ENCODE measurements around the gene MRPL18. TPM values are rescaled to one million over a fixed set of nuclear protein-coding genes. Genes with fewer than 3 reads are reported as not detected.

MRPL18 gene
- total and polyA plus RNA-seq, 2 of the 4 experiments (the other 2 are of a cell fraction): 53.4 to 56.8 TPM

- no peak overlapping the region for H2BK120ac ChIP-seq (ENCODE audit: low read depth, low read length)
- DNase-seq (no peak), ATAC-seq (ENCODE audit: low read depth) (no peak)
- H3K4me1 ChIP-seq (ENCODE audit: control insufficient read depth, insufficient read depth, low read length): no peaks in the 10 kb centered on the region
- dilution Hi-C loops (cut with HindIII; ENCODE audit: low sequenced_read_pairs, unreplicated experiment): no loop called here
- no peaks in the 10 kb centered on the region for H3K9me1 ChIP-seq (ENCODE audit: insufficient read depth, low read length)
- no CpG with 5 or more reads among the region's 4 CpGs for WGBS, 2 experiments (ENCODE audit: extremely low coverage in 2 of 2, insufficient read length in 1 of 2)
- H3K9me3 ChIP-seq (ENCODE audit: control insufficient read depth, insufficient read depth, low read length): no peaks in the 10 kb centered on the region
- no peak overlapping the region for H3K27ac ChIP-seq (ENCODE audit: insufficient read depth, low read length)
- H3K4ac ChIP-seq (ENCODE audit: low read depth, low read length): no peak overlapping the region
- no peak overlapping the region for H2BK15ac ChIP-seq (ENCODE audit: low read depth, low read length)
- no peaks in the 10 kb centered on the region for H3K79me1 ChIP-seq (ENCODE audit: low read depth in 1 of 2, low read length in 2 of 2)
- no peak overlapping the region for H4K91ac ChIP-seq (ENCODE audit: insufficient read depth, low read depth, low read length)
- CTCF ChIA-PET: interaction anchor here (0.7 kb wide), 1 partner anchor 143 kb away, joined by 7 read pairs; no protein-coding TSS in a partner anchor
- H2AK5ac ChIP-seq (ENCODE audit: low read depth, low read length): no peak overlapping the region
- H3K56ac ChIP-seq (ENCODE audit: extremely low read depth, insufficient read depth, low read length): no peak overlapping the region
- no peaks in the 10 kb centered on the region for H4K20me1 ChIP-seq (ENCODE audit: insufficient read depth, low read length)
- intact Hi-C loops (cut with micrococcal nuclease): no loop called here
- H2BK5ac ChIP-seq (ENCODE audit: low read depth, low read length, poor library complexity, severe bottlenecking): no peak overlapping the region
- no peaks in the 10 kb centered on the region for H3K36me3 ChIP-seq (ENCODE audit: control insufficient read depth, insufficient read depth, low read length)
- no peak overlapping the region for H2AK9ac ChIP-seq (replicated peaks; ENCODE audit: low read depth, low read length, poor library complexity)
- POLR2A ChIA-PET (ENCODE audit: unreplicated experiment): no interaction called here
- H4K8ac ChIP-seq (ENCODE audit: low read depth in 2 of 2, low read length in 2 of 2): no peak overlapping the region
- H3K4me2 ChIP-seq (ENCODE audit: low read depth, low read length): no peak overlapping the region
- no TSS peak for BruUV-seq (replicated peaks)
- no peak overlapping the region for H3K14ac ChIP-seq (replicated peaks; ENCODE audit: low read depth, low read length)
- 0 out of 2 replicates have a peak, but pooled peaks cover under 1% of the 10 kb centered on the region for H3K27me3 ChIP-seq (ENCODE audit: control insufficient read depth, insufficient read depth, low read length)
- no peak overlapping the region for H2AFZ ChIP-seq (replicated peaks; ENCODE audit: low read length, poor library complexity)
- TF ChIP-seq FOS (IDR thresholded peaks at IDR 0.05; ENCODE audit: low read depth, low read length): no peak
- no peak for TF ChIP-seq SMC3 (IDR thresholded peaks at IDR 0.05; ENCODE audit: low read depth, low read length)
- TF ChIP-seq CTCF (conservative IDR thresholded peaks at IDR 0.05; ENCODE audit: low read depth, low read length): no peak
- TF ChIP-seq RFX5 (IDR thresholded peaks at IDR 0.05; ENCODE audit: low read depth, low read length): no peak
- no peak for TF ChIP-seq CEBPB (IDR thresholded peaks at IDR 0.05; ENCODE audit: low read depth, low read length)
- no peak for TF ChIP-seq MXI1 (IDR thresholded peaks at IDR 0.05; ENCODE audit: borderline replicate concordance, low read depth, low read length)
- no peak for TF ChIP-seq POLR2A (IDR thresholded peaks at IDR 0.05; ENCODE audit: low read depth, low read length)
- TF ChIP-seq RAD21 (IDR thresholded peaks at IDR 0.05; ENCODE audit: low read length): no peak
- no peak for TF ChIP-seq USF2 (IDR thresholded peaks at IDR 0.05; ENCODE audit: low read depth, low read length)
- no peak for TF ChIP-seq RCOR1 (IDR thresholded peaks at IDR 0.05; ENCODE audit: insufficient replicate concordance, low read length)
- no peak for TF ChIP-seq ELK1 (IDR thresholded peaks at IDR 0.05; ENCODE audit: borderline replicate concordance, low read depth, low read length)
- no peak for TF ChIP-seq NFE2L2 (IDR thresholded peaks at IDR 0.05; ENCODE audit: low read depth, low read length)
- no peak for TF ChIP-seq BHLHE40 (IDR thresholded peaks at IDR 0.05; ENCODE audit: low read depth, low read length)
- no peak for TF ChIP-seq MAFK (IDR thresholded peaks at IDR 0.05; ENCODE audit: low read depth, low read length)
- TF ChIP-seq CHD1 (IDR thresholded peaks at IDR 0.05; ENCODE audit: low read depth, low read length): no peak
- TF ChIP-seq MAZ (IDR thresholded peaks at IDR 0.05; ENCODE audit: borderline replicate concordance, low read depth, low read length): no peak
- H3K18ac ChIP-seq (ENCODE audit: low read depth, low read length): no peak overlapping the region
- H4K5ac ChIP-seq (ENCODE audit: low read depth, low read length): no peak overlapping the region
- no peak overlapping the region for H2BK20ac ChIP-seq (ENCODE audit: low read depth, low read length)
- H3K23ac ChIP-seq (ENCODE audit: low read depth, low read length): no peak overlapping the region
- no peak overlapping the region for H3K4me3 ChIP-seq (ENCODE audit: insufficient read depth, low read depth, low read length)
- no peak overlapping the region for H3K9ac ChIP-seq (ENCODE audit: low read depth, low read length)
- in situ Hi-C loops (cut with MboI; ENCODE audit: low sequenced_read_pairs): loop anchor here (25.0 kb wide), 1 partner anchor 622 kb away; no protein-coding TSS in a partner anchor
Observed at GRCh38 chr6:159809149-159809548, 18.9 kb downstream of the MRPL18 start.
